T-helper 9 cell (primary cell): Measurements from ENCODE around the gene SCIN.
"Not testable (repeated sequence)": the region's sequence is repeated elsewhere in the genome, so short reads cannot be mapped to it uniquely, and the experiment has no call there.

Source experiments
- DNase-seq: peaks from one replicate; pipeline ENCODE4 v3.0.0-alpha.2; 2020

Gene SCIN

DNA sequence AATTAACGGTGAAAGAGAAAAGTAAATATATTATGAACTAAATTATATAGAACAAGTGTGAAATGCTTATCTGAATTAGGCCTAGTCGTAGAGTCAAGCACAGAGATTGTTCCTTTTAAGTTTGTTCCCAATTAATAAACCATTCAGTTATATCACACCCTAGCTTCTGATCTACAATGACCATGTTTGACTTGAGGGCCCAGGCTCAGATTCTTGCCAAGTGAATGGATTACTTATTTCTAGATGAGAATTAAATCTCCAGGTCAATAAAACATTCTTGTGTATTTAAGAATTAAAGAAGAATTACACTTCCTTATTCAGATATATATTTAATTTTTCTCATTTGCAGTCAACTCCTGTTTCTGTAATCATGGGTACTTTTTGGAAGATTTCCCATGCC is 79.6 kb downstream of the SCIN start:
- DNase-seq: no peak

DNA sequence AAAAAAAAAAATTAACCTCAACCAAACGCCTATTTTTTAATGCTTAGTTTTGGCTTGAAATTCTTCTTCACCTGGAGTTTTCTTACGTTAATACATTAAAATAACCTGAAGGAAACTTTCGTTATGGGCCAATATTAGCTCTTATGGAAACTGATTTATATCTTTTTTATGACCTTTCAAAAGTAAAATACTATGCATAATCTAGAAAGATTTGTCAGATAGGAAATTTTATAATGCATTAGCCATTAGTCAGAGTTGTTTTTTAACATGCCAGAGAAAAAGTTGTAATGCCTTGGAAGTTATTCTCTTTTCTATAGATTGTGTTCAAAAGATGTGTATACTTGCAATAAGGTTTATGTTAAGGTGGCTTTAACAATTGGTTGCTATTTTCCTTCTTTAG is 82.6 kb downstream of the SCIN start:
- no peak for DNase-seq

DNA sequence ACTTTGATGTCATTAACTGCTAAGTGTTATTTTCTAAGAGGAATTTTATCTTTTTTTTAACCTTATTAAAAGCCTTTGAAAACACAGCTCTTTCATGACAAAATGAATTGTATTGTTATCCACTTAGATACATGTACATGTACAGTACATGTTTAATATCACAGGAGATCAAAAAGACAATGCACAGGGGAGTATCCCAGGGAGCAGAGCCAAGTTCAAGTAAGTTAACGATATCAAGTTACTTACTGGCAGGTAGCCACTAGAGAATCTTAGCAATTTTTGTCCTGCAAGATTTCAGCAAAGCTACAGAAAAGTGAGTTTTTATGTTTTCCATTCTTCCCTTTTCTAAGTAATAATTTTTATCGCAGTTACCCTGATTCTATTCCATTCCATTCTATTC is 83.0 kb downstream of the SCIN start:
- DNase-seq: no peak

DNA sequence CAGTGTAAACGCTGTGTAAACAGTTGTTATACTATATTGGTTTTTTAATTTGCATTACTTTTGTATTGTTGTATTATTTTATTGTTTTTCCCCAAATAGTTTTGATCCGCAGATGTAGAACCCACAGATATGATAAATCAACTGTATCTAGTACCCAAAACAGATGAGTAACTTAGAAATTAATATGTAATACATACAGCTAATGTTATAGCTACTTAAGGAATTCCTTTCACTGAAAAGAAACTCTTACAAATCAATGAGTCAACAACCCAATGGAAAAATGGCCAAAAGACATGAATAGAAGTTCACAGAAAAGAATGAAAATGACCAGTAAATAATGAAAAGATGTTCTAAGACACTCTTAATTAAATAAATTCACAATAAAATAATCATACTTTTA is 84.6 kb downstream of the SCIN start:
- DNase-seq: no peak

DNA sequence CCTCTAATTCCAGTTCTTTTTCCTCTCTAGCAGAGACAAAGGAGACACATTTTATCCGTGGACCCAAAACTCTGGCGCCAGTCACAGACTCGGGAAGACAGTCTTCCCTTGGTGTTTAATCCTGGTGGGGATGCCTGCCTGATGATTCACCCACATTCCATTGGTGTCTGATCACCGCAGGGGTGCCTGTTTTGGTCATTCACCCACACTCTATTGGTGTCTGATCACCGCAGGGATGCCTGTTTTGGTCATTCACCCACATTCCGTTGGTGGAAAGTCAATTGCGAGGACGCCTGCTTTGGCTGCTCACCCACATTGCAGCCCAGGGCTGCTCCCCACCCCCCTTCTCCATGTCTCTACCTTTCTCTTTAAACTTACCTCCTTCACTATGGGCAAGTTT is 89.9 kb downstream of the SCIN start:
- DNase-seq: not testable (repeated sequence)

DNA sequence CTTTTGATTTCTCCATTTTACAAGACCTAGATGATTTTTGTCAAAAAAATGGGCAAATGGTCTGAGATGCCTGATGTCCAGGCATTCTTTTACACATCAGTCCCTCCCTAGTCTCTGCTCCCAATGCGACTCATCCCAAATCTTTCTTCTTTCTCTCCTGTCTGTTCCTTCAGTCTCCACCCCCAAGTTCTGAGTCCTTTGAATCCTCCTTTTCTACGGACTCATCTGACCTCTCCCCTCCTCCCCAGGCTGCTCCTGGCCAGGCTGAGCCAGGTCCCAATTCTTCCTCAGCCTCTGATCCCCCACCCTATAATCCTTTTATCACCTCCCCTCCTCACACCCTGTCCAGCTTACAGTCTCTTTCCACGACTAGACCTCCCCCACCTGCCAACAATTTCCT is 90.5 kb downstream of the SCIN start:
- not testable (repeated sequence) for DNase-seq

DNA sequence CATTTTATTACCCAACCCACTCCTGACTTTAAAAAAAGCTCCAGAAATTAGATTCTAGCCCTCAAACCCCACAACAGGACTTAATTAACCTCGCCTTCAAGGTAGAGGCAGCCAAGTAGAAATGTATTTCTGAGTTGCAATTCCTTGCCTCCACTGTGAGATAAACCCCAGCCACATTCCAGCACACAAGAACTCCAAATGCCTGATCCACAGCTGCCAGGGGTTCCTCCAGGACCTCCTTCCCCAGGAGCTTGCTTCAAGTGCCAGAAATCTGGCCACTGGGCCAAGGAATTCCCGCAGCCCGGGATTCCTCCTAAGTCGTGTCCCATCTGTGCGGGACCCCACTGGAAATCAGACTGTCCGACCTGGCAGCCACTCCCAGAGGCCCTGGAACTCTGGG is 91.1 kb downstream of the SCIN start:
- no peak for DNase-seq

DNA sequence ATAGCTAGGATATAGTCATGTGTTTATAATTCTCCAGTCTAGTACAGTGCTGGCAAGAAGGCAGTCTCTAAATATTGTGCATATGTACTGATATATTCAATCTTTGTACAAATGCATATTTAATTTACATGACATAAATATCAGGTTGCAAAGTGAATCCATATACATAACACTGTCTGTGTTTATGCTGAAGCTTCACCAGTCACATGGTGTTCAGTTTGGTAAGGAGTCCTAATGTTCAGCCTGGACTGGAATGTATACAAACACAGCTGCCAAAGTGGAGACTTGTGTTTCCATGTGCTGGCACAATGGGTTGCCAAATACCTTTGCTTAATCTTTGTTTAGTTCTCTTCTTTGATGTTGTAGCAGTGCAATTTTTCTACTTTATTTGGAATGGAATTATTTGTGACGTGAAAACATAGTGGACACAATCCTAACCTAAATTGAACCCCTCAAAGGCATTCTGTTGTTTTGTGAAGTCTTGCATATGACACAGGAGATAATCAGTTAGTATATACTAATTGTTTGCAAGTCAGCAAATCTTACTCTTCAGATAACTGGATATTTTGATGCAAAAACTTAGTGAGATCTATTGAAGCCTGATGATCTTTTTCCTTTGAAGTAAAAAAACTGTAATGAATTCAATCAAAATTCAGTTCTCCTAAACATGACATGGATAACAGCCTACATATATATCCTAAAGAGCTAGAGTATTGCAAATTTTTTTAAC is 99.6 kb downstream of the SCIN start:
- no peak for DNase-seq

DNA sequence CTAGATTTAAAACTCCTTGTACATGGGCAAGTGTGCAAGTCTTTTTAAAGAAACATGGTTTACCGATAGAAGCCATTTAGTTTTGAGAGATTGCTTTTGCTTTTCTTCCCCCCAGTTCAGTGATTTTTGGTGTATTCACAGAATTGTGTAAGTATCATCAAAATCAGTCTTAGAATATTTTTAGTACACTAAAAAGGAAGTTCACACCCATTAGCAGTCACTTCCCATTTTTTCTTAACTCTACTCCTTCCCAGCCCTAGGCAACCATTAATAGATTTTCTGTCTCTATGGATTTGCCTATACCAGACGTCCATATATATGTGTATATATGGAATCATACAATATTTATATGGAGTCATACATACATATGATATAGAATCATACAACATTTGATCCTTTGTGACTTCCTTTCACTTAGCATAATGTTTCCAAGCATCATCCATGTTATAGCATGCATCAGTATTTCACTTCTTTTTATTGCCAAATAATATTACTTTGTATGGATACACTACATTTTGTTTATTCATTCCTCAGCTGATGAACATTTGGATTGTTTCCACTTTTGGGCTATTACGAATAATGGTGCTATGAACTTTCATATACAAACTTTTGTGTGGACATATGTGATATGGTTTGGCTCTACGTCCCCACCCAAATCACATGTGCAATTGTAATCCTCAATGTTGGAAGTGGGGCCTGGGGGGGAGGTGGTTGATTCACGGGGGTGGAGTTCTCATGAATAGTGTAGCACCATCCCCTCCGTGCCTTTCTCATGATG is 100.4 kb downstream of the SCIN start:
- DNase-seq: no peak

DNA sequence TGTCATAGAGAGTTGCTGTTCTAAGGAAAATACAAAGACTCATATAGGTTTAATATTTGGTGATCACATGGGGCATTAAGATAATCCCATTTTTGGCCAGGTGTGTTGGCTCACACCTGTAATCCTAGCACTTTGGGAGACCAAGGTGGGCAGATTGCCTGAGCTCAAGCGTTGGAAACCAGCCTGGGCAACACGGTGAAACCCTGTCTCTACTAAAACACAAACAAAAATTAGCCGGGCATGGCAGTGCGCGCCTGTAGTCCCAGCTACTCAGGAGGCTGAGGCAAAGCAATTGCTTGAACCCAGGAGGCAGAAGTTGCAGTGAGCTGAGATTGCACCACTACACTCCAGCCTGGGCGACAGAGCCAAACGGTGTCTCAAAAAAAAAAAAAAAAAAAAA is 102.9 kb downstream of the SCIN start:
- DNase-seq: not testable (repeated sequence)

DNA sequence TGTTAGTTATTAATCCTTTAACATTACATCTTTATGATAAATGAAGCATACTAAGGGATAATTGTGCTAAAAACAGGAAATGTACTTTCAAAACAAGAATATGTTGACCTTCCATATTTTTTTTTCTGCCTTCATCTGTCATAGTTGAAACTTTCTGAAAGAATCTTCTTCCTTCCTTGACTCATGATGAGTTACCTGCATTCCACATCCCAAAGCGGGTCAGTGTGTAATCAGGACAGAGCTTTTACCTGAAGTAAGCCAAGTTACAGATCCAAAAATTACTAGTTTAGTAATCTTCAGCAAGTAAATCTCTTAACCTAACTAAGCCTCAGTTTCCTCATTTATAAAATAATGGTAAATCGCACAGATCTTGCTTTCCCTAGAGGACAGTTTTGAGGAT is 103.5 kb downstream of the SCIN start:
- DNase-seq: no peak

DNA sequence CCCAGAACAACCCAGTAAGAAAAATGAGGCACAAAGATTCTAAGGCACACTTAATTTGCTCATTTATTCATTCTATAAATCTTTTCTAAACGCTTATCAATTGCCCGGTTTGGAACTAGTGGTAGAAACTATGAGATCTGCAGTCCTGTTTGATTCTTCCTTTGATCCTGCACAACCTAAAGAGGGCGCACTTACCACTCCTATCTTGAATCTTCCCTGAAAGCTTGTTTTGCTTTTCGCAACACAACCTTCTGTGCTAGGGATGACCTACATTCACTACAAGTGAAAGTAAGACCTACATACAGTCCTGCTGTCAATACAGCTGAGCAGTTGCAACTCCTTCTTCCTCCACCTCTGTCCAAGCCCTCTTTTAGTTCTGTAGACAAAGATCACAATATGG is 104.3 kb downstream of the SCIN start:
- peak; percentile 34 for DNase-seq

DNA sequence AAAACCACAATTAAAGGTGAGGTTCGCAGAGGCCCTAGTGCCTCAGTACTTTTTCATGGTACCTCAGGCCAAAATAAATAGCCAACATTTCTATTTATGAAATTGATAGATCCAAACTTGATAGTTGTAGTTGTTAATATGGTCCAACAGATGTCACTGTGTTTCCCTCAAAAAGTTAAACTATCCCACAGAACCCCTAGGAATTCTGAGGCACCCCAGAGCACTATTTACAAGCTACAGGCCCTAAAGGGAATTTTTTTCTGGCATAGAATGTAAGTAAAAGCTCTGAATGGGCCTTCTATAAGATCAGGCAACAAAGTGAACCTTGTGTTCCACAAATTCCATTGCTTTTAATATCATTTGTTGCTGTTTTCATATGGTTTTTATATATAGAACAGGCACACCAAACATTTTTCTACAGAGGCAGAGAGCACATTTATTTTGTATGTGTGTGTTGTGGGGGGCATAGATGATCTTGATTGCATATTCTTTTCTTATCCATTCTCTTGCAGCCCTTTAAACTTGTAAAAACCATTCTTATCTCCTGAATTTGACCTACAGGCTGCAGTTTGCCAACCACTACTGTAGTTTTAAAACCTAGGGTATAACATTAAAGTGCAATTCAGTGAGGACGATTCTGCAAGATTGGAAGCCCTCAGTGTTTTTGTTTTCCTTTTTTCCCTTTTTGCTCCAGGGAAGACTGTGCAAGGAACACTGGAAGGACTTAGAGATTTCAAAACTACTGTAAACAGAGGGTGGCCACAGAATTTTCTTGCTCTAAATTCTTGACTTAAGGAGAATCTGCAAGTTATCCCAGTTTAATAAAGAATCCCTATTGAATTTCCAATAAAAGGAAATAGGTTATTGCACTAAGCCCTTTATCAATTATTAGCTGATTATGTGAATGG is 113.4 kb downstream of the SCIN start:
- no peak for DNase-seq

DNA sequence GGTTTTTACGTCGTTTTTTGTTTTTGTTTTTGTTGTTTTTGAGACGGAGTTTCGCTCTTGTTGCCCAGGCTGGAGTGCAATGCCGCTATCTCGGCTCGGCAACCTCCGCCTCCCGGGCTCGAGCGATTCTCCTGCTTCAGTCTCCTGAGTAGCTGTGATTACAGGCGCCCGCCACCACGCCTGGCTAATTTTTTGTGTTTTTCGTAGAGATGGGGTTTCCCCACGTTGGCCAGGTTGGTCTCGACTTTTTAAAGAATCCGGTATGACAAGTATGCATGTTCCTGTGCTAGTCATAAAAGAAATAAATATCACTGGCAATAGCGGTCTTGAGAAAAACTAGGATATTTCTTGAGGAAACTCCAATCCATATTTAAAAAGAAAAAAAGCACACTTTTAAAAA is 114.2 kb downstream of the SCIN start:
- DNase-seq: no peak

DNA sequence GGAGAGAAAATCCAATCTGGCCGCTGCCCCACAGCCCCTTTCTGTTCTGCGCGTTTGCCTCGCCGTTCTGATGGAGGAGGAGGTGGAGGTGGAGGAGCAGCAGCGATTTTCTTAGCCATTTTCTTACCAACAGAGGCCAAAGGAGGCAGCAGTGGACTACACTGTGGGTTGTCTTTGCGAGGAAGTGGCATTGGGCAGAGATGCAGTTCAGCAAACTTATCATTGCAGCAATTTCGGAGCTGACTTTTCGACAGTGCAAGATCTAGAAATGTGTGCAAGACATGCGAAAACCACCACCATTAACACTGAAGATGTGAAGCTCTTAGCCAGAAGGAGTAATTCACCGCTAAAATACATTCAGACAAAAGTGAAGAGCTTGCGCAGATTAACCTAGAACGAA is 115.0 kb downstream of the SCIN start:
- peak; percentile 6 for DNase-seq

DNA sequence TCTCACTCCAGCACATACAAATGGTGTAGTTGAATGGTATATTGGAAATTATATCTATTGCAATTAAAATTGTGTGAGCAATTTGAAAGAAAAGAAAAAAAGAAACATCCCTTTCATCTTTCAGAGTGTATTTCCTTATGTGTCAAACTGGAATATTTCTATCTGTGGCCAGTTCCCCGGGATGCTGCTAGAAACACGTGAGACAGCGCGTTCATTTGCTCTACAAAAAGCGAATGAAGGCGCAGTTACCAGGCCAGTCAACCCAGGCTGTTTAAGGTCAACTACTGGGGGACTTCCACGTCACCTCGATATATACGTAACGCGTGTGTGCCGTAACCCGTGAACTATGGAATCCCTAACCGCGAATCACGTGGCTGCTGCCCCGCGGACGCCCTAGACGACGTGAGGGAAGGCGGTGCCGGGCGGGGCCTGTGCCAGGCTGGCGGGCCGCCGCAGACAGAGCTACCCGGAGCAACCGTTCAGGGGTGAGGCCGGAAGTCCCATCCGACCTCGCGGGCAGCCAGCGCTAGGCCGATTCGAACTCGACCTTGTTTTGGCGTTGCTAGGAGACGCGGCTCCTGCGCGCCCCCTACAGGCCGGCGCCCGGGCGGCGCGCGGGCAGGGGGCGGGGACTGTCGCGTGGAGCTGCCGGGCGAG is 115.8 kb downstream of the SCIN start:
- DNase-seq: peak; percentile 96

DNA sequence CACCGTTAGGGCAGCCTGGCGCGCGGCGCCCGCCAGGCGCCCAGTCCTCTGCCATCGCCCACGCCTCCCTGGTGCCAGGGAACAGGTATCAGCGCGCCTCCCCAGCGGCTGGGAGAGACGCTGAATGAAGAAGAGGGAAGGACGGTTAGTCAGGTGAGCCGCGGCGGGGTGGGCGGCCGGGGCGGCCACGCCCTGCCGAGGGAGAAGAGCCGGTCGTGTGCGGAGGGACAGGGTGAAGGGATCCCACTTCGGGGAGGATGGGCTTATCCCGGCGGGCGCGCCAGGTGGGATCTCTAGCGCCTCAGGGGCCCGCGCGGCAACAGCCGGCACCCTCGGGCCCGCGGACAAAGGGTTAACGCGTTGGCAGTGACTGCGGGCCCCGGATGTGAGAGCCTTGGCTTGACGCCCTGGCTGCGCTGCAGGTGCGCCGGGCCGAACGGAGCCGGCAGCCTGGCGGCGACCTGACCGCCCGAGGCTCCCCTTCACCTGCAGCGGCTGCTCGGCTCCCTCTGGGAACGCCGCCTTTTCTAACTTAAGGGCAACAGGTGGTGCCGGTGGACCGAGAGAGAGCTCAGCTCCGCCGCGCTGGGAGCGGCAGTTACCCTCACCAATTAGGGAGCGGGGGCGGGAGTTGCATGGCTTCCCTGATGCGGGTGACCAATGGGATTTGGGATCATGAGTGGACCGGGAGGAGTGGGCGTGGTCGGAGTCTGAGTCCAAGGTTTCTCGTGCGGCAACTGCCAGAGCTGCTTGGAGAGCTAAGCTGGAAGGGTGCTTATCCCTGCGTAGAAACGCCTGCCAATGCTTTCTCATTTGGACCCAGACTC is 116.6 kb downstream of the SCIN start, which contains the start of gene ARL4A:
Gene ARL4A, plus strand, starts transcription at position 743 of the 827 bp plus-strand sequence. CDS start 622 bp downstream, outside the sequence.
- DNase-seq: peak; percentile 80

DNA sequence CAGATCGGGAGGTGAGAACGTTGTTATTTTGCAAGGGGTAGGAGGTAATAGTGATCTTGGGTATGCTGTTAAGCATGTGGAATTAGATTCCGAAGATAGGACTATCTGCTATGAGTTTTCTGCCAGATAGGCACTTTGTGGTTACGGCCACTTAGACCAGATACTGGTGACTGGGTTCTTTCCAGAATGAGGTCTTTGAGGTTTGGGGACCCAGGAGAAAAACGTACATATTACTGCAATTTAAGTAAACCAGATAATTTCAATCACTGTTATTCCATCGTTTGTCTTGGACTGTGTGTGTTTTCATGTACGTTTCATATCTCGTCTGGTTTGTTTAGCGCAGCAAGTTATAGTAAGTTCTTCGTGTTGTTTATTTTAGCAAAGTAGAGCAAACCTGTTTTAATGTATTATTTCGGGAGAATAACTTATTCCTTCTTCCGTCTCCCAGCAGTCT is 117.2 kb downstream of the SCIN start:
- DNase-seq: no peak

DNA sequence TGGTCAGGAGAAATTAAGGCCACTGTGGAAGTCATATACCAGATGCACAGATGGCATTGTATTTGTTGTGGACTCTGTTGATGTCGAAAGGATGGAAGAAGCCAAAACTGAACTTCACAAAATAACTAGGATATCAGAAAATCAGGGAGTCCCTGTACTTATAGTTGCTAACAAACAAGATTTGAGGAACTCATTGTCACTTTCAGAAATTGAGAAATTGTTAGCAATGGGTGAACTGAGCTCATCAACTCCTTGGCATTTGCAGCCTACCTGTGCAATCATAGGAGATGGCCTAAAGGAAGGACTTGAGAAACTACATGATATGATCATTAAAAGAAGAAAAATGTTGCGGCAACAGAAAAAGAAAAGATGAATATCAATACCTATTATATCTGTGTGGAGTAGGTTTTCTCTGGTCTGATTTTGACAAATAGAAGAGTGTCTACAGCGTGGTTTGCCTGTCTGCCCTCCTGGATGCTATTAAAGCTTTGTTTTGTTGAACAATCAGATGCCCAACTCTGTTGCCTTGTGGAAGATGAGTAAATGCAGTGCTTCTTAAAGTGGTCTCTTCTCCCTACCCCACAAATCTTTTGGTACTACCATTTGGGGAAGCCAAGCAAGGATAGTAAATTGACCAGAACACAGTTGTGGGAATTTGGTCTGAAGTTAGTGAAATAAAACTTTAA is 118.1 kb downstream of the SCIN start:
- not testable (repeated sequence) for DNase-seq

DNA sequence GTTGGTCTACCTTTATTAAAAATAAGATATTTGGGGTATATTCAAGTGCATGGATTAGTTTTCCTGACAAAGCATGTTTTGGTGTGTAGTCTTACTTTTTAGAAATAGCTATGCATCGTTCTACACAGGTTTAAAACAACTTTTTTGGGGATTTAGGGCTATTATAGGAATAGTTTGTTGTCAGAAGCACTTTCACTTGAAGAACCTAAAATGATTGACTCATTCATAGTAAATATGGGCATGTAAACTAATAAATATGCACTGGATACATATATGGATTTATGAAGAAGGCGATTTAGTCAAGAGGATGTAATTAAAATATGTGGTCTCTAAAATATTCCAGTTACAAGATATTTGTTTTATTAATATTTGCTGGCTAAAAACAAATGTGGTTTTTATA is 118.9 kb downstream of the SCIN start:
- DNase-seq: no peak
